Loucy (cell line): ENCODE data around the gene YY1AP1.
"Not testable (repeated sequence)": the region's sequence is repeated elsewhere in the genome, so short reads cannot be mapped to it uniquely, and the experiment has no call there.

ENCODE experiments used
- CTCF ChIP-seq: fragments of 200-600 bp; sonication (generic); conservative IDR thresholded peaks from 2 replicates; pipeline ENCODE4 v1.5.1; 2014; ENCODE audit warnings: mild to moderate bottlenecking, antibody characterized with exemption, low read length
- EZH2phosphoT487 ChIP-seq: fragments of 200-600 bp; IDR thresholded peaks from 2 replicates; pipeline ENCODE4 v1.6.1; 2018; ENCODE audit warnings: antibody characterized with exemption, mild to moderate bottlenecking, moderate library complexity, borderline replicate concordance

- TF ChIP-seq CTCF, EZH2phosphoT487: not testable (repeated sequence)
These were observed 78.3 kb downstream of the YY1AP1 start for GRCh38 chr1:155610257-155610647.
